GM23338 (cell line): ENCODE results near the gene SHKBP1. TPM values are rescaled to one million over a fixed set of nuclear protein-coding genes. Genes with fewer than 3 reads are reported as not detected.
A peak's percentile ranks its signal among the peaks of the same experiment; 100 is the strongest.

ENCODE experiments used
- ATAC-seq: fragments of 200-7000 bp; cut with Tn5 transposase; 3 replicates; pipeline ENCODE4 v1.9.1; 2020
- DNase-seq: peaks from one replicate; pipeline ENCODE4 v3.0.0-alpha.2; 2015; ENCODE audit warnings: low spot score
- H2AFZ ChIP-seq: fragments of 200-600 bp; sonication (generic); 2 replicates; pipeline ENCODE4 v1.8.0; 2016; ENCODE audit warnings: antibody characterized with exemption, mild to moderate bottlenecking, moderate library complexity
- H3F3A ChIP-seq: fragments of 200-600 bp; sonication (generic); replicated peaks from 2 replicates; pipeline ENCODE4 v1.8.0; 2017; ENCODE audit warnings: antibody characterized with exemption, mixed run types, low read depth
- H3K27ac ChIP-seq: fragments of 200-600 bp; sonication (generic); 2 replicates; pipeline ENCODE4 v1.6.1; 2016; ENCODE audit warnings: low read depth
- H3K27me3 ChIP-seq: fragments of 200-600 bp; sonication (generic); 2 replicates; pipeline ENCODE4 v1.8.0; 2016; ENCODE audit warnings: mild to moderate bottlenecking, mixed run types, moderate library complexity; ENCODE audit not compliant: insufficient read depth
- H3K36me3 ChIP-seq: fragments of 200-600 bp; sonication (generic); 2 replicates; pipeline ENCODE4 v1.8.0; 2016; ENCODE audit warnings: mild to moderate bottlenecking; ENCODE audit not compliant: insufficient read depth
- H3K4me1 ChIP-seq: fragments of 200-600 bp; sonication (generic); 2 replicates; pipeline ENCODE4 v1.8.0; 2016; ENCODE audit warnings: mild to moderate bottlenecking, moderate library complexity; ENCODE audit not compliant: insufficient read depth
- H3K4me2 ChIP-seq: fragments of 200-600 bp; sonication (generic); 2 replicates; pipeline ENCODE4 v1.7.1; 2017; ENCODE audit warnings: mixed run types
- H3K4me3 ChIP-seq: fragments of 200-600 bp; sonication (generic); 2 replicates; pipeline ENCODE4 v1.6.1; 2016; ENCODE audit warnings: mixed run types
- H3K79me2 ChIP-seq: fragments of 200-600 bp; sonication (generic); replicated peaks from 2 replicates; pipeline ENCODE4 v1.8.0; 2017; ENCODE audit warnings: mild to moderate bottlenecking; ENCODE audit not compliant: insufficient read depth
- H3K9me2 ChIP-seq: fragments of 200-600 bp; sonication (generic); 2 replicates; pipeline ENCODE4 v1.8.0; 2017; ENCODE audit not compliant: insufficient read depth
- H4K20me1 ChIP-seq: fragments of 200-600 bp; sonication (generic); replicated peaks from 2 replicates; pipeline ENCODE4 v1.8.0; 2017; ENCODE audit warnings: mild to moderate bottlenecking; ENCODE audit not compliant: insufficient read depth
- H3K27ac Mint-ChIP-seq: 2 replicates; pipeline ENCODE4 v1.8.0; 2020; ENCODE audit warnings: inconsistent platforms, mild to moderate bottlenecking, moderate library complexity, mixed read lengths
- H3K27me3 Mint-ChIP-seq: 3 replicates; pipeline ENCODE4 v1.8.0; 2022; ENCODE audit warnings: low read depth, mild to moderate bottlenecking, moderate library complexity, mixed read lengths, inconsistent platforms; ENCODE audit not compliant: insufficient read depth, poor library complexity
- H3K36me3 Mint-ChIP-seq: 3 replicates; pipeline ENCODE4 v1.8.0; 2021; ENCODE audit warnings: low read depth, mild to moderate bottlenecking, inconsistent platforms, moderate library complexity, mixed read lengths
- H3K4me1 Mint-ChIP-seq: 3 replicates; pipeline ENCODE4 v1.8.0; 2020; ENCODE audit warnings: mild to moderate bottlenecking, inconsistent platforms, mixed read lengths
- H3K4me3 Mint-ChIP-seq: 3 replicates; pipeline ENCODE4 v1.8.0; 2021; ENCODE audit warnings: moderate library complexity, mild to moderate bottlenecking, inconsistent platforms, mixed read lengths
- H3K9me3 Mint-ChIP-seq: 3 replicates; pipeline ENCODE4 v1.8.0; 2020; ENCODE audit warnings: moderate library complexity, mild to moderate bottlenecking, inconsistent platforms, mixed read lengths
- EZH2phosphoT487 ChIP-seq: fragments of 200-600 bp; sonication (generic); IDR thresholded peaks from one replicate; pipeline ENCODE4 v1.8.1; 2018; ENCODE audit warnings: antibody characterized with exemption; ENCODE audit not compliant: unreplicated experiment
- JUNB ChIP-seq: IDR thresholded peaks from one replicate; pipeline ENCODE4 v1.6.1; 2016; ENCODE audit warnings: antibody characterized with exemption; ENCODE audit not compliant: unreplicated experiment
- POLR2AphosphoS5 ChIP-seq: IDR thresholded peaks from 2 replicates; pipeline ENCODE4 v1.6.1; 2016; ENCODE audit warnings: antibody characterized with exemption, low read depth
- STAT1 ChIP-seq: IDR thresholded peaks from one replicate; pipeline ENCODE4 v1.6.1; 2016; ENCODE audit warnings: antibody characterized with exemption; ENCODE audit not compliant: unreplicated experiment
- ZNF114 ChIP-seq: fragments of 250-450 bp; sonication (Bioruptor Pico); IDR thresholded peaks from 2 replicates; pipeline ENCODE4 v1.5.0; 2020; ENCODE audit warnings: mild to moderate bottlenecking, moderate library complexity
- ZNF331 ChIP-seq: fragments of 250-450 bp; sonication (Bioruptor Pico); IDR thresholded peaks from 2 replicates; pipeline ENCODE4 v1.5.0; 2020; ENCODE audit warnings: low read depth, mild to moderate bottlenecking, moderate library complexity
- long read RNA-seq: library from polyadenylated mRNA; unstranded; transcript quantifications from one replicate; pipeline ENCODE4 v2.0.0, GENCODE V29; 2020; ENCODE audit not compliant: unreplicated experiment
- polyA plus RNA-seq: library from polyadenylated mRNA; unstranded; fragments of >200 nt; fragmentation: Nextera tagmentation; extraction: Ambion mirVana; gene quantifications from 2 replicates; pipeline ENCODE4 v1.2.1, GENCODE V29; 2016
- total RNA-seq: library from RNA; depleted of rRNA; stranded (reverse); fragments of >200 nt; shearing (Covaris generic); gene quantifications from 2 replicates; pipeline ENCODE4 v1.2.3, GENCODE V29; 2014; rRNA removed
- TF ChIP-seq, protein P1 (sequence below): IDR thresholded peaks from one replicate; pipeline ENCODE4 v1.6.1; 2018; ENCODE audit warnings: antibody characterized with exemption; ENCODE audit not compliant: unreplicated experiment
- TF ChIP-seq, protein P2 (sequence below): fragments of 250-450 bp; sonication (Bioruptor Pico); IDR thresholded peaks from 2 replicates; pipeline ENCODE4 v1.5.0; 2020; ENCODE audit warnings: mild to moderate bottlenecking, moderate library complexity

Gene SHKBP1, protein sequence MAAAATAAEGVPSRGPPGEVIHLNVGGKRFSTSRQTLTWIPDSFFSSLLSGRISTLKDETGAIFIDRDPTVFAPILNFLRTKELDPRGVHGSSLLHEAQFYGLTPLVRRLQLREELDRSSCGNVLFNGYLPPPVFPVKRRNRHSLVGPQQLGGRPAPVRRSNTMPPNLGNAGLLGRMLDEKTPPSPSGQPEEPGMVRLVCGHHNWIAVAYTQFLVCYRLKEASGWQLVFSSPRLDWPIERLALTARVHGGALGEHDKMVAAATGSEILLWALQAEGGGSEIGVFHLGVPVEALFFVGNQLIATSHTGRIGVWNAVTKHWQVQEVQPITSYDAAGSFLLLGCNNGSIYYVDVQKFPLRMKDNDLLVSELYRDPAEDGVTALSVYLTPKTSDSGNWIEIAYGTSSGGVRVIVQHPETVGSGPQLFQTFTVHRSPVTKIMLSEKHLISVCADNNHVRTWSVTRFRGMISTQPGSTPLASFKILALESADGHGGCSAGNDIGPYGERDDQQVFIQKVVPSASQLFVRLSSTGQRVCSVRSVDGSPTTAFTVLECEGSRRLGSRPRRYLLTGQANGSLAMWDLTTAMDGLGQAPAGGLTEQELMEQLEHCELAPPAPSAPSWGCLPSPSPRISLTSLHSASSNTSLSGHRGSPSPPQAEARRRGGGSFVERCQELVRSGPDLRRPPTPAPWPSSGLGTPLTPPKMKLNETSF
- total RNA-seq (60.0 and 63.2 TPM in 2 replicates), polyA plus RNA-seq (69.8 and 74.6 TPM in 2 replicates)
- long read RNA-seq, transcript SHKBP1-201 (18 exons, 2,363 nt): major isoform, 35 of 69 reads
- long read RNA-seq, partial matches to known transcripts: 10 of 69 reads
- long read RNA-seq, other reads (novel, unspliced or antisense): 21 of 69 reads

DNA sequence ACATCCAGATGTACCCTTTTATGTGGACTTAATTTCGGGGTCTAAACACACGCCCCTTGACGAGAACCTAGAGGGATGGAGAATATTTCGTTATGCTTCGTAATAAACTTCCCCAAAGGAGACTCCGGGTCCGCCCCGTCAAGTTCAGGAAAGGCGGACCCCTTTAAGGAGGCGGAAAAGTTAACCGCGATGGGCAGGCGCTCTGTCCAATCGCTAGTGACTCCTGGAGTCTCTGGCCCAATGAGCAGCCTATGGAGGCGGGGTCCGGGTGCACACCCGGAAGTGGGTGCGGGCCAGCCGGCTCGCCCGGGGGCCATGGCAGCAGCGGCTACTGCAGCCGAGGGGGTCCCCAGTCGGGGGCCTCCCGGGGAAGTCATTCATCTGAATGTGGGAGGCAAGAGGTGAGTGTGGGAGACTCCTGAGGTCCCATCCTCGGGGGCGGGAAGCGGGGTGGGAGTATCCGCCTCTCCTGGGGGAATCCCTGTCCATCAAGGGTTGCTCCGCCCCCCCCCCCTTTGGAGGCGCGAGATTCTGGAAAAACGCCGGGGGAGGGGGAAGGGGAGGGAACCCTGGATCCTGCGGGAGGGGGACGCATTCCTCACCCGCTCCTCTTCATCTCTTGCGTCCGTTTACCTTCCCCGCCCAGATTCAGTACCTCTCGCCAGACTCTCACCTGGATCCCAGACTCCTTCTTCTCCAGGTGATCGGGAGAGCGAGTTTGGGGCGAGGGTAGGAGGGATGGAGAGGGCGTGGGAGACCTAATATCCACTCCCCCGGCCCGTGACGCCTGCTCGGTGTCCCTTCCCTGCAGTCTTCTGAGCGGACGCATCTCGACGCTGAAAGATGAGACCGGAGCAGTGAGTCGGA is at the start of gene SHKBP1:
Gene SHKBP1 (plus strand): TSS at position 289 of the 867 bp plus-strand sequence. CDS start 27 bp downstream, at position 316.
- Histone ChIP-seq H3K27ac (peak within 1 kb of the TSS; percentile 87), H3K9me2 (no peaks in the 10 kb centered on the region), H2AFZ (peak within 1 kb of the TSS; percentile 95), H3K4me3 (peak within 1 kb of the TSS; percentile 96), H4K20me1 (peaks cover 10% of the 10 kb centered on the region; the same call in 1 of the 2 replicates), H3F3A (peaks cover 4% of the 10 kb centered on the region; the same call in 1 of the 2 replicates), H3K36me3 (0 out of 2 replicates have a peak, but pooled peaks cover 11% of the 10 kb centered on the region), H3K79me2 (no peaks in the 10 kb centered on the region), H3K27me3 (no peaks in the 10 kb centered on the region), H3K4me2 (peak within 1 kb of the TSS; percentile 98), H3K4me1 (peaks cover 4% of the 10 kb centered on the region)
- peaks cover 3% of the 10 kb centered on the region; the same call in 2 of the 3 replicates for H3K9me3 Mint-ChIP-seq
- peak; percentile 90 for ATAC-seq
- peaks cover 7% of the 10 kb centered on the region for H3K27me3 Mint-ChIP-seq
- H3K36me3 Mint-ChIP-seq: peaks cover 22% of the 10 kb centered on the region
- H3K27ac Mint-ChIP-seq: peak within 1 kb of the TSS; percentile 78
- peaks cover 22% of the 10 kb centered on the region for H3K4me1 Mint-ChIP-seq
- DNase-seq: peak; percentile 98
- TF ChIP-seq ZNF331 (CRISPR knock-in tag): no peak
- TF ChIP-seq, protein P1, sequence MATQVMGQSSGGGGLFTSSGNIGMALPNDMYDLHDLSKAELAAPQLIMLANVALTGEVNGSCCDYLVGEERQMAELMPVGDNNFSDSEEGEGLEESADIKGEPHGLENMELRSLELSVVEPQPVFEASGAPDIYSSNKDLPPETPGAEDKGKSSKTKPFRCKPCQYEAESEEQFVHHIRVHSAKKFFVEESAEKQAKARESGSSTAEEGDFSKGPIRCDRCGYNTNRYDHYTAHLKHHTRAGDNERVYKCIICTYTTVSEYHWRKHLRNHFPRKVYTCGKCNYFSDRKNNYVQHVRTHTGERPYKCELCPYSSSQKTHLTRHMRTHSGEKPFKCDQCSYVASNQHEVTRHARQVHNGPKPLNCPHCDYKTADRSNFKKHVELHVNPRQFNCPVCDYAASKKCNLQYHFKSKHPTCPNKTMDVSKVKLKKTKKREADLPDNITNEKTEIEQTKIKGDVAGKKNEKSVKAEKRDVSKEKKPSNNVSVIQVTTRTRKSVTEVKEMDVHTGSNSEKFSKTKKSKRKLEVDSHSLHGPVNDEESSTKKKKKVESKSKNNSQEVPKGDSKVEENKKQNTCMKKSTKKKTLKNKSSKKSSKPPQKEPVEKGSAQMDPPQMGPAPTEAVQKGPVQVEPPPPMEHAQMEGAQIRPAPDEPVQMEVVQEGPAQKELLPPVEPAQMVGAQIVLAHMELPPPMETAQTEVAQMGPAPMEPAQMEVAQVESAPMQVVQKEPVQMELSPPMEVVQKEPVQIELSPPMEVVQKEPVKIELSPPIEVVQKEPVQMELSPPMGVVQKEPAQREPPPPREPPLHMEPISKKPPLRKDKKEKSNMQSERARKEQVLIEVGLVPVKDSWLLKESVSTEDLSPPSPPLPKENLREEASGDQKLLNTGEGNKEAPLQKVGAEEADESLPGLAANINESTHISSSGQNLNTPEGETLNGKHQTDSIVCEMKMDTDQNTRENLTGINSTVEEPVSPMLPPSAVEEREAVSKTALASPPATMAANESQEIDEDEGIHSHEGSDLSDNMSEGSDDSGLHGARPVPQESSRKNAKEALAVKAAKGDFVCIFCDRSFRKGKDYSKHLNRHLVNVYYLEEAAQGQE: no peak
- TF ChIP-seq JUNB: no peak
- no peak for TF ChIP-seq STAT1
- no peak for TF ChIP-seq EZH2phosphoT487
- TF ChIP-seq, protein P2, sequence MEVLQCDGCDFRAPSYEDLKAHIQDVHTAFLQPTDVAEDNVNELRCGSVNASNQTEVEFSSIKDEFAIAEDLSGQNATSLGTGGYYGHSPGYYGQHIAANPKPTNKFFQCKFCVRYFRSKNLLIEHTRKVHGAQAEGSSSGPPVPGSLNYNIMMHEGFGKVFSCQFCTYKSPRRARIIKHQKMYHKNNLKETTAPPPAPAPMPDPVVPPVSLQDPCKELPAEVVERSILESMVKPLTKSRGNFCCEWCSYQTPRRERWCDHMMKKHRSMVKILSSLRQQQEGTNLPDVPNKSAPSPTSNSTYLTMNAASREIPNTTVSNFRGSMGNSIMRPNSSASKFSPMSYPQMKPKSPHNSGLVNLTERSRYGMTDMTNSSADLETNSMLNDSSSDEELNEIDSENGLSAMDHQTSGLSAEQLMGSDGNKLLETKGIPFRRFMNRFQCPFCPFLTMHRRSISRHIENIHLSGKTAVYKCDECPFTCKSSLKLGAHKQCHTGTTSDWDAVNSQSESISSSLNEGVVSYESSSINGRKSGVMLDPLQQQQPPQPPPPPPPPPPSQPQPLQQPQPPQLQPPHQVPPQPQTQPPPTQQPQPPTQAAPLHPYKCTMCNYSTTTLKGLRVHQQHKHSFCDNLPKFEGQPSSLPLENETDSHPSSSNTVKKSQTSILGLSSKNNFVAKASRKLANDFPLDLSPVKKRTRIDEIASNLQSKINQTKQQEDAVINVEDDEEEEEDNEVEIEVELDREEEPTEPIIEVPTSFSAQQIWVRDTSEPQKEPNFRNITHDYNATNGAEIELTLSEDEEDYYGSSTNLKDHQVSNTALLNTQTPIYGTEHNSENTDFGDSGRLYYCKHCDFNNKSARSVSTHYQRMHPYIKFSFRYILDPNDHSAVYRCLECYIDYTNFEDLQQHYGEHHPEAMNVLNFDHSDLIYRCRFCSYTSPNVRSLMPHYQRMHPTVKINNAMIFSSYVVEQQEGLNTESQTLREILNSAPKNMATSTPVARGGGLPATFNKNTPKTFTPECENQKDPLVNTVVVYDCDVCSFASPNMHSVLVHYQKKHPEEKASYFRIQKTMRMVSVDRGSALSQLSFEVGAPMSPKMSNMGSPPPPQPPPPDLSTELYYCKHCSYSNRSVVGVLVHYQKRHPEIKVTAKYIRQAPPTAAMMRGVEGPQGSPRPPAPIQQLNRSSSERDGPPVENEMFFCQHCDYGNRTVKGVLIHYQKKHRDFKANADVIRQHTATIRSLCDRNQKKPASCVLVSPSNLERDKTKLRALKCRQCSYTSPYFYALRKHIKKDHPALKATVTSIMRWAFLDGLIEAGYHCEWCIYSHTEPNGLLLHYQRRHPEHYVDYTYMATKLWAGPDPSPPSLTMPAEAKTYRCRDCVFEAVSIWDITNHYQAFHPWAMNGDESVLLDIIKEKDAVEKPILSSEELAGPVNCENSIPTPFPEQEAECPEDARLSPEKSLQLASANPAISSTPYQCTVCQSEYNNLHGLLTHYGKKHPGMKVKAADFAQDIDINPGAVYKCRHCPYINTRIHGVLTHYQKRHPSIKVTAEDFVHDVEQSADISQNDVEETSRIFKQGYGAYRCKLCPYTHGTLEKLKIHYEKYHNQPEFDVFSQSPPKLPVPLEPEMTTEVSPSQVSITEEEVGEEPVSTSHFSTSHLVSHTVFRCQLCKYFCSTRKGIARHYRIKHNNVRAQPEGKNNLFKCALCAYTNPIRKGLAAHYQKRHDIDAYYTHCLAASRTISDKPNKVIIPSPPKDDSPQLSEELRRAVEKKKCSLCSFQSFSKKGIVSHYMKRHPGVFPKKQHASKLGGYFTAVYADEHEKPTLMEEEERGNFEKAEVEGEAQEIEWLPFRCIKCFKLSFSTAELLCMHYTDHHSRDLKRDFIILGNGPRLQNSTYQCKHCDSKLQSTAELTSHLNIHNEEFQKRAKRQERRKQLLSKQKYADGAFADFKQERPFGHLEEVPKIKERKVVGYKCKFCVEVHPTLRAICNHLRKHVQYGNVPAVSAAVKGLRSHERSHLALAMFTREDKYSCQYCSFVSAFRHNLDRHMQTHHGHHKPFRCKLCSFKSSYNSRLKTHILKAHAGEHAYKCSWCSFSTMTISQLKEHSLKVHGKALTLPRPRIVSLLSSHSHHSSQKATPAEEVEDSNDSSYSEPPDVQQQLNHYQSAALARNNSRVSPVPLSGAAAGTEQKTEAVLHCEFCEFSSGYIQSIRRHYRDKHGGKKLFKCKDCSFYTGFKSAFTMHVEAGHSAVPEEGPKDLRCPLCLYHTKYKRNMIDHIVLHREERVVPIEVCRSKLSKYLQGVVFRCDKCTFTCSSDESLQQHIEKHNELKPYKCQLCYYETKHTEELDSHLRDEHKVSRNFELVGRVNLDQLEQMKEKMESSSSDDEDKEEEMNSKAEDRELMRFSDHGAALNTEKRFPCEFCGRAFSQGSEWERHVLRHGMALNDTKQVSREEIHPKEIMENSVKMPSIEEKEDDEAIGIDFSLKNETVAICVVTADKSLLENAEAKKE (CRISPR knock-in tag): no peak
- TF ChIP-seq ZNF114 (CRISPR knock-in tag): no peak
- TF ChIP-seq POLR2AphosphoS5: peak; percentile 69
- peak within 1 kb of the TSS; percentile 91 for H3K4me3 Mint-ChIP-seq
